ENCODE measurements around the gene ST6GALNAC2.

Gene ST6GALNAC2

DNA sequence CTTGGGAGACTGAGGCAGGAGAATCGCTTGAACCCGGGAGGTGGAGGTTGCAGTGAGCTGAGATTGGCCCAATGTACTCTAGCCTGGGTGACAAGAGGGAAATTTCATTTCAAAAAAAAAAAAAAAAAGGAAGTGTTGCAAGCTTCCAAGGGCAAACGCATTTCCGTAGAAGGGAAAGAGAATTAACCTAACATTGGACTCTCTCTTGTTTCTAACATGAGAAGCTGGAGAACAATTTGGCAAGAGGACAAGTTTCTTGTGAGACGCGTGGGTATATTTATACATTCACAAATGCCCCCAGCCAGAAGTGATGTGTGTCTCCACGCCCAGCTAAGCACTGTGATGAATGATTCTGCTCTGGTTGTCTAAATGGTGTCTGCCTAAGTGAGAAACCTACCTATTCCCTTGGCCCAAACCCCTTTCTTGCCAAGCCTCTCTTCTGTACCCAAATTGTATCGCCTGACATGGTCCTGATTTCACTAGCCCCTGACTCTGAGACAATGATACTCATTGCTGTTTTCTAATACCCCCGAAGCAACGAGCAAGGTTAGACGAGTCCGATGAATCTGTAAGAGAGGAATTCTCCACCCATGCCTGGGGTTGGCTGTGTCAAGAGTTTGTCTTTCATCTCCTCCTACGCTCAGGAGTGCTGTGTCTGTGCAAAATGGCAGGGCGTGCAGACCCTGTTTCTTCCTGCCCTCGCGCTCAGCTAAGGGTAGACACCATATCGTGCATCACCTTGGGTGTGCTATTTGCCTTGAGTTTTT is 14.2 kb upstream of the ST6GALNAC2 start:
- DNase-seq (ENCODE audit: low spot score) = no peak
- no peak for FAIRE-seq

DNA sequence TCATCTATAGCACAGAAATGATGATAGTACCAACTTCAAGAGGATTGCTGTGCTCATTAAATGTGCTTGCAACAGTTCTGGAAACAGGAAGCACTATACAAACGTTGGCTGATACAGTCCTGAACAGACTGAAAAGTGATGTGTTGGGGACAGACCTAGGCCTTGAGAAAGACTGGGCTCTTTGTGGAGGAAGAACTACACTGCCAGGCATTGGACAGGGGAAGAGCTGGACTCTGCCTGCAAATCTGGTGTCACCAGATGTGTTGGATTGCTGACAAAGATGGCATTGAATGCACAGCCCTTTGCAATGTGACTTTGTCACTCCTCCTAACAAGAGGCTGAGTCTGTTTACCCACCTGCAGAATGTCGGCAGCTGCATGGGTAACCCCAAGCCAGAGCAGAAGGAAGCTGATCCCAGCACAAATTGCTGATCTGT is 12.4 kb upstream of the ST6GALNAC2 start:
- DNase-seq (ENCODE audit: low spot score) (no peak), FAIRE-seq (no peak)

DNA sequence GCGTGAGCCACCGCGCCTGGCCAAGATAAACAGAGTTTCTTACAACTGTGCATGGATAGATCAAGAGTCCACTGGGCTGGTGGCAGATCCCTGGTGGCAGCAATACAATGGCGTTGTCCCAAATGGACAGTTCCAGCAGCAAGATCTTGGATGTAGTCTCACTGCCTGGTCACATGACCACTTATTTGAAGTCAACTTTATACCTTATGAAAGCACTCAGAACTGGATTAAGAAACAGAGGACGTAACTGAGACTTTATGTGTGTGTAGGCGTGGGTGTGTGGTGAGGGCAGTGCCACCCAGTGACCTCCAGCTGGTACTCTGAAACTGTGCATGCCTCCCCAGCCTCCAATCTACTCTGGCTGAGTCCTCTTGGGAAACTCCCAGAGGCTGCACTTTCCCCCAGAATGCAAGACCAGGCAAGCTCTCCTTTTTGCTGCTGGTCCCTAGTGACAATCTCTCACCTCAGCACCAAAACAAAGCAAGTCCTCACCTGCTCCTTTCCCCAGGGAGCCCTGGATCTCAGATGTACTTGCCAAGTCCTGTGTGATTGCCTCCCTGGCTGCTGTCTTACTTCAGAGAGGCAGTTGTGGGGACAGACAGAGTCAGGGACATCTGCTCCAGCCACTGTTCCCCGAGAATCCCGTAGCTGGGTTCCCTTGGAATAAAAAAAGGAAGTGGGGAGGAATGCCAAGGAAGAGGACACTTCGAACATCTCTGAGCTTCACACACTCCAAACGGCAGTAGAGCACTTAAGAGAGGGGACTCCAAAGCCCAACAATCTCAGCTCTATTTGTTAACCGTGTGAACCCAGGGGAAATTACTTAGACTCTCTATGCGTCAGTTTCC is 11.7 kb upstream of the ST6GALNAC2 start:
- no peak for FAIRE-seq

DNA sequence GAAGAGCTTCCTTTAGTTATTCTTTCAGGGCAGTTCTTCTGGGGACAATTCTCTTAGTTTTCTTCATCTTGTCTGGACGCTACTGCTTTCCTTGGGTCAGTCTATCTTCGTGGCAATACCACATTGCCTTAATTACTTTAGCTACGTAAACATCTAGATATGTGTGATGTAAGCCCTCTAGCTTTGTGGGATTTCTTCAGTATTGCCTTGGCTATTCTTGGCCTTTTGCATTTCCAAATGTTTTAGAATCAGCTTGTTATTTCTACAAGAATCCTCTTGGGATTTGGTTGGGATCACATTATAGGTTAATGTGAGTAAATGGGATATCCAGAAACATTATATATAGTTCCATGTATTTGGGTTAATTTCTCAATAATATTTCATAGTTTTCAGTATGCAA is 9.0 kb upstream of the ST6GALNAC2 start:
- DNase-seq (ENCODE audit: low spot score) (no peak), FAIRE-seq (no peak)

More for the DNA sequence above, 11.7 kb upstream of the ST6GALNAC2 start:
- DNase-seq (ENCODE audit: low spot score) = no peak

DNA sequence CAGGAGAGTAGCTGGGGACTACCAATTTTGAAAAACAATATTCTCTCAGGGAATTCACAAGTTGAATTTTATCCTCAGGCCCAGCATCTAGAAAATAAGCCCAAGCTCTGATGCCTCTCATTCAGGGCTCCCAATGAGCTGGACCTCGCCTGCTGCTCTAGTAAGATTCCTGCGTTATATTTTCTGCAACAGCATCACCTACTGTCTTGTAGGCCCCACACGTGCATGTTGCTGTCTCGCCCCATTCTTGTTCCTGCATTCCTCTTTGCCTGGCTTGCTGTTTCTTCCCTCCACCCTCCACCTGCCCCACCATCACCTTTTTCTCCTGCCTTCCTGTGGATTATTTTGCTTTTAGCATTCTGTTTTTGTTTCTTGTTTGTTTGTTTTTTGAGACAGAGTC is 8.3 kb upstream of the ST6GALNAC2 start:
- FAIRE-seq (no peak), DNase-seq (ENCODE audit: low spot score) (no peak)

DNA sequence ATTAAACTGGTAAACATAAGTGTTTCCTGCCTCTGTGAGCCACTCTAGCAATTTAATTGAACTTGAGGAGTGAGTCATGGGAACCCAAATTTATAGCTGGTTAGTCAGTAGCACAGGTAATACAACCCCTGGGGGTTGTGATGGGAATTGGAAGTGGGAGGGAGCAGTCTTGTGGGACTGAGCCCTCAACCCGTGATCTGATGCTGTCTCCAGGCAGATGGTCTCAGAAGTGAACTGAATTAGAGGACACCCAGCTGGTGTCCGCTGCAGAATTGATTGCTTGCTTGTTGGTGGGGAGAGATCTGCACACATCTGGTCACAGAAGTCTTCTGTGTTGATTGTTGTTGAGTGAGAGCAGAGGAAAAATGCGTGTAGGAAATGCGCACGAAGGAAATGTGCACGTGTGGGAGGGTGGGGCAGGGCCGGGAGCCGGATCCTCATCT is 7.7 kb upstream of the ST6GALNAC2 start:
- DNase-seq (ENCODE audit: low spot score) (peak; percentile 46), FAIRE-seq (no peak)

DNA sequence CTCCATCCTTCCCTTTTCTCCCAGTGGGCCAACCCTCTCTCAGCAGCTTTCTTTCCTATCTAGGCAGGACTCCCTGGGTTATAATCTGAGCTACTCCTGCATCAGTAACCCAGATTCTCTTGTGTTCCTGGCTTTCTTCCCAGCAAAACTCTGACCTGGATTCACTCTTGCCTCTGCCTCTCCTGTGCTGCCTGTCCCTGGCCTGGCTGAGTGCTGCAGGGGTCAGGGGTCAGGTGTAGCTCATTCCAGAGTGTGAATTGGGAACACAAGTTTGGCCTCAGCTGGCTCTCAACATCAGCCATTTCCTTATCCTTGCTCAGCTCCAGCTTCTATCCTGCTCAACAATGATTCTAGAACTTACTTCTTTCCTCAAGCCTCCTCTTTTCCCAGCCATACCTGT is 2.5 kb upstream of the ST6GALNAC2 start:
- DNase-seq (ENCODE audit: low spot score) (no peak), FAIRE-seq (no peak)

DNA sequence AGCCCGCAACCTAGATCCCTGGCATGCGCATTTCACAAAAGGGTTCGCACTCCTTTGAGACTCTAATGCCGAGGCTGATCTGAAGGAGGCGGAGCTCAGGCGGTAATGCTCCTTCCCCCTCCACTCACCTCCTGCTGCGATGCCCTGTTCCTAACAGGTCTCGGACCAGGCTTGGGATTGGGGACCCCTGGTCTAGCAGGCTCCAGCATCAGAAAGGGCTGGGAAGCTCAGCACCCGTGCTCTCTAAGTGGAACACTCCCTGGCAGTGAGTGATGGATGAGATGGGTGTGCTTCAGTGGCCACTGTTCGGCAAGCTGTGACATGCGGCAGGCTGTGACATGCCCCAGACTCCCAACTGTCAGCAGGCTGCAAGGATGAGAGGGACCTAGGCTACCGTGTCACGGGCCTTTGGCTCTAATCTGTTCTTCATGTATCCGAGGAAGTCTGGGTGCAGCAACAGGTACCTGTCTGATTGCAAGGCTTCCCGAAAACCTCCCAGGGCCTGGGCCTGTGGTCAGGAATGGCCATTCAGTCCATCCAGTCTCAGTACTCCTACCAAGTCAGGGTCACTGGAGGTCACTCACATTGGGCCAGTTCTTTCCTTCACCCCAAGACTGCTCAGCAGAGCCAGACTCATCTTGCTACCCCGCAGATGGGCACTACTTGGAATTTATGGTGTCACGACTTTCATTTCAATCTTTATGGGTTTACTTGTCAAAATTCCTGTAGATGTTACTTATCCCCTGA is 1.3 kb upstream of the ST6GALNAC2 start:
- DNase-seq (ENCODE audit: low spot score) (no peak), FAIRE-seq (no peak)

DNA sequence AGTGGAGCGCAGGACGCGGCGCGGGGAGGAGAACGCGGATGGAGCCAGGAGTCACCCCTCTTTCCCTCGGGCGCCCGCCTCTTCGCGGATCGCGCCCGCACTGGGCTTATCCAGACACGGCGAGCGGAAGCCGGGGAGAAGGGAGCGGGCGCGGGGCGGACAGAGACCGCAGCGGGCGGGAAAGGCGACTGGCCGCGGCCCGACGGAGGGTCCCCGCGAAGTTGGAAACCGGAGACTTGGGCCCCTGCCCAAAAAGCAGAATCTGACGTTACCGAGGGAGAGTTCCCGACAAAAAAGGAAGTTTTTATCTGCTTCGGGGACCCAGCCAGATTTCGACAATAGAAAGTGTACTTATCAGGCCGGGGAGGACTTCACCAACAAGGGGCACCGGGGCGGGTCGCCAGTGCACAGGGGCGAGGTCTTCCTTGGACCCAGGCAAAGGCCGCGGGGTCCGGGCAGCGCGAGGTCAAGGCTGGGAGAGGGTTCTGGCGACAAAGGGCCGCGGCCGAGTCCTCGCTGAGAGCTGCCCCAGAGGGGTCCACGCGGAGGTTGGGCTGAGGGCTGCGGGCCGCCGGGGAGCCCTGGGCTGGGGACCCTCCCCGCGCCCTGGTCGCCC is 519 bp downstream of the ST6GALNAC2 start:
- FAIRE-seq (no peak), DNase-seq (ENCODE audit: low spot score) (no peak)

DNA sequence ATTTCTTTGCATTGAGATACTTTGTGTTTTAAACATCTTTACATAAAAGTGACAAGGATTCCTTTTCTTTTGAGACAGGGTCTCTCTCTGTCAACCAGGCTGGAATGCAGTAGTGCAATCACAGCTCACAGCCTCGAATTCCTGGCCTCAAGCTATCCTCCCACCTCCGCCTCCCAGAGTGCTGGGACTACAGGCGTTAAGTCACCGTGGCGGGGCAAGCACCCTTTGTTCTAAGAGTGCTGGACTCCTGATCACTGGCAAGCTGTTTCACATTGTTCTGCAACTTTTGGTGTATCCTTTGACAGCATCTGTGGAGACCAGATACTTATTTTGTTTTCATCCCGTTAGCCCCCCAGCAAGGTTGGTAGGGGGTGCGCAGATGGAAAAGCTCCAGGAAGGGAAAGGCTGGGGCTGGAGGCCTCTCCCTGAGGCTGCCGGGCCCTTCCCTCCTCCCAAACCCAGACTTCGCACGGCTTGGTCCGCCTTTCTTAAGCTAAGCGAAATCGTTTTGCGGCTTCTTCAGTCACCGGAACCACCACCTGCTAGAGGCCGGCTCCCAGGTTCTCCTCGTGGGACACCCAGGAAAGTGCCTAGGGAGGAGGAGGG is 1.1 kb downstream of the ST6GALNAC2 start:
- no peak for DNase-seq (ENCODE audit: low spot score)
- no peak for FAIRE-seq

DNA sequence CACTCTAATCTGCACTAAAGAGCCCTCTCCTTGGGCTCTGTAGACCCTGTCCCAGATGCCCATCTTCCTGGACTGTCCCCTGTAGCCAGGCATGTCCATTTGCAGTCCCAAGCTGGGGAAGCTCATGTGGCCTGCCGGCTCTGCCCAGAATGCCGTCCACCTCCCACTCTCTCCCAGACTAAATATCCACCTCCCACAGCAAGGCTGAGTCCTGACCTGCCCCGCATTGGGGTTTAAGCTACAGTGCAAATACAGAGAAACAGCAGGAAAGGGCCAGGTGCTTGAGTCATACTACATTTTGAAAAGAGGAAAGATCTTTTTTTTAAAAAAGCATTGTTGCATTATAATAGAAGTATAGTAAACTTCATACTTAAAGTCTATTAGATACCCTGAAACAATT is 3.0 kb downstream of the ST6GALNAC2 start:
- DNase-seq (ENCODE audit: low spot score) = no peak
- FAIRE-seq = no peak

DNA sequence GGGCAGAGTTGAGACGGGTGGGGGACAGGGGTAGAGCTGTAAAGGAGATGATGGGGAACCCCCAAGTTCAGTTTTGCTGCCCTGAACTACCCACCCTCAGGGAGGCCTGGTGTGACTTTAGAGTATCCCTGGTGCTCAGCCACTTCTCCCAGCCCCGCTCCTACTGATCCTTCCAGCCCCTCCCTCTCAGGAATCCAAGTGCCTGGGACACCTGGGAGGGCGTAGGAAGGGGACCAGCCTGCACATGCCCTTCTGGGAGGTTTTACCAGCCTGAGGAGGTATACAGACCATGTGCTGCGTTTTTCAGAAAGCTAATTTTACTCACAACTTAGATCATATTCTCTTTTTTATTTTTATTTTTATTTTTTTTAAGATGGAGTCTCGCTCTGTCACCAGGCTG is 4.1 kb downstream of the ST6GALNAC2 start:
- FAIRE-seq (no peak), DNase-seq (ENCODE audit: low spot score) (no peak)

DNA sequence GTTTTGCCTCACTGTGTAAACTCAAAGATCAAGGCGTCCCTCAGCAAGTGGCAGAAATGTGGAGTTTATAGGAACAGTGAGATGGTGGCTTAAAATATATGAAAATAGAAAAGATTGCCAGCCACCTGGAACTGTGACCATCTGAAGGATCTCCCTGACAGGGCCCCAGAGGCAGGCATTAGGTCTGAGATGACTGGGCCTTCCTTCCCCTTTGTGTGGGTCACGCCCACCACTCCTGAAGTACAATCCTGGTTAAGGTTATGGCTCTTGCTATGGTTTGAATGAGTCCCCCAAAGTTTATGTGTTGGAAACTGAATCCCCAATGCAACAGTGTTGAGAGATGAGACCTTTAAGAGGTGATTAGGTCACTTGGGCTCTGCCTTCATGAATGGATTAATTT is 6.4 kb downstream of the ST6GALNAC2 start:
- FAIRE-seq = no peak
- no peak for DNase-seq (ENCODE audit: low spot score)

DNA sequence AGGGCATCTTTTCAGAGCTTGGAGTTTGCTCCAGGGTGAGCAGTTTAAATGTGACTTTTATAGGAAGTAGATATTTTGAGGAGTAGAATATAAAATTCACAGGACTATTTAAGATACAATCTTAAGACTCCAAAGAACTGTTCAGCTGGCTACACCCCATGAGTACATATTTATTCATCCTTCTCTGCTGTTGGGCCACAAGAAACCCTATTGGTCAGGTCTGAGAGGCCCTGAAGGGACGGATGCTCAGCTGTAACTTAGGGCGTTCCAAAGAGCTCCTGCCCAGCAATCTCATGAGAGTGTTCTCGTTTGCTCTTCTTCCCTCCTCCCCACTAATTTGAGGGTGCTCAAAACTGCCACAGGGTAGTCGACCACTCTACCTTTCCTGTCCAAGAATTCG is 7.3 kb downstream of the ST6GALNAC2 start:
- FAIRE-seq = no peak
- no peak for DNase-seq (ENCODE audit: low spot score)

DNA sequence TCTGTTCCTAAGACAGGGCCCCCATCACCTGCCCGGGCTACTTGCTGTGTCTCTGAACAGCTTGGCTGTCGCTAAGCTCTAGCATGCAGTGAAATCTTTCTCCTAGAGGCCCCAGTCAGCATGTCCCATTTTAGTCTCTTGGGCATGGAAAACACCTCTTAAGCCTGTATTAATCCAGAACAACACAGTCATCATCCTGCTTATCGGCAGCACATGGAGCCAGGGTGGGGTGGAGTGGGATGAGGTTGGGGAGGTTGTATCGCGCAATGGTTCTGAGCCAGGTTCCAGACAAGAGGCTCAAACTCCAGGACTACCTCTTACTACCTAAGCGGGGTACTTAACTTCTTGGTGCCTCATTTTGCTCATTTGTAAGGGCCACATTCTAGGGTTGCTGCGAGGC is 7.8 kb downstream of the ST6GALNAC2 start:
- FAIRE-seq (no peak), DNase-seq (ENCODE audit: low spot score) (no peak)

DNA sequence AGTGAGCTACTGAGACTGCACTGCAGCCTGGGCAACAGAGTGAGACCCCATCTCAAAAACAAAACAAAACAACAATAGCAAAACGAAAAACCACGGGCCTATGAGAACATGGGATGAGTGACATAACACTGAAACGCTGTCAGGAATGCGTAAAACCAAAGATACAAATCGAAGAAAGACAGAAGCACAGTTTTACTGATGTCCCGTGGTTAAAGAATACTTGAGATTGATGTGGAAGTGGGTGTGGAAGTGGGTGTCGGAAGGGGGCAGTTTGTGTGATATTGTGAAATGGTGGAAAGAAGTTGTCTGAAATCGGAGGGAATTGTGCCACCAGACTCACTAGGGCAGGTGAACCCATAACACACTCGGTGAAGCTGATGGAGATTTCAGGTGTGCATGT is 9.5 kb downstream of the ST6GALNAC2 start:
- DNase-seq (ENCODE audit: low spot score) = no peak
- FAIRE-seq = peak; percentile 50

DNA sequence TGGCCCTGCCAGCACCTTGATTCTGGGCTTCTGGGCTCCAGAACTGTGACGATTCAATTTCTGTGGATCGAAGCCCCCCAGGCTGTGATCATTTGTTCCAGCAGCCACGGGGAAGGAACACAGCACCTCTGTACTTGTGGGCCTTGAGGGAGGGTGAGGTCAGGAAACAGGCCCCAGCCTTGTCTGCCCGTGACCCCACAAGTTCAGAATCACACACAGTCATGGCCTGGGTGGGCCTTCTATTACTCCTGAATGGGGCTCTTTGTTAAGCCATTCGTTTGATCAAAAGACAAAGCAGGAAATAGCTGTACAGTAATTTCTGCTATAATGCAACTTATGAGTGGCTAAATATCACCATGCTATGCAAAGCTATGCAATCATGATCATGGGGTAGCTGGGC is 10.1 kb downstream of the ST6GALNAC2 start:
- FAIRE-seq (no peak), DNase-seq (ENCODE audit: low spot score) (no peak)

DNA sequence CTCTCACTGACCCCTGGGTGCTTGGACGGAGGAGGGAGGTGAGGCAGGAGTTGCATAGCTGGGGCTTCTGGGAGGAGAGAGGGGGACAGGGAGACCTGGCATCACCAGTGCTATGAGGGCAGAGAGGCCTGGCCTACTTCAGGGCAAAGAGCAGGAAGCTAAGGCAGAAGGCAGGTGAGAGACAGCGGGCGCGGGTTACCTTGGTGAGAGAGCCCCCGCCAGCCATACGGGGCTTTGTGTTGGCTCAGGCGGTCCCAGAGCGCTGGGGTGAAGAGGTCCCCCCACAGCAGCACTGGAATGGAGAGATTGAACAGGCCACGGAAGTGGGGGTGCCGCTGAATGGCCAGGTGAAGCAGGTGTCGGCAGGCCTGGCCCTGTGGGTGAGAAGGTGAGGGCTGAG is 11.5 kb downstream of the ST6GALNAC2 start:
- no peak for FAIRE-seq
- DNase-seq (ENCODE audit: low spot score) = no peak

DNA sequence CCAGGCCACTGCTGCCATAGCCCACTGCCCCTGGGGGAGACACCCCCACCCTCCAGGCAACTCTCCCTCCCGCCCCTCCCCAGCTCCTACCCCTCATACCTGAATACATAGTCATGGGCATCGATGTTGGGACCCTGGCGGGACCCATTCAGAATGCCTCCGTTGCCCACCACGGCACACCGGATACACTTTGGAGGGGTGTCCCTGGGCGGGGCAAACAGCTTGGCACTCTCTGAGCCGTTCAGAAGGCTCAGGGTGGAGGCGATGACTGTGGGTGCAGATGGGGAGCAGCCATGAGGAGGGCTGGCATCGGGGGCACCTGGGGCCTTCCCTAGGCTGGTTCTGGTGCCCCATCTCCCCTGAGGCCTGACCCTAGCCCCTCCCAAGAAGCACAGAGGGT is 12.6 kb downstream of the ST6GALNAC2 start:
- no peak for FAIRE-seq
- no peak for DNase-seq (ENCODE audit: low spot score)

DNA sequence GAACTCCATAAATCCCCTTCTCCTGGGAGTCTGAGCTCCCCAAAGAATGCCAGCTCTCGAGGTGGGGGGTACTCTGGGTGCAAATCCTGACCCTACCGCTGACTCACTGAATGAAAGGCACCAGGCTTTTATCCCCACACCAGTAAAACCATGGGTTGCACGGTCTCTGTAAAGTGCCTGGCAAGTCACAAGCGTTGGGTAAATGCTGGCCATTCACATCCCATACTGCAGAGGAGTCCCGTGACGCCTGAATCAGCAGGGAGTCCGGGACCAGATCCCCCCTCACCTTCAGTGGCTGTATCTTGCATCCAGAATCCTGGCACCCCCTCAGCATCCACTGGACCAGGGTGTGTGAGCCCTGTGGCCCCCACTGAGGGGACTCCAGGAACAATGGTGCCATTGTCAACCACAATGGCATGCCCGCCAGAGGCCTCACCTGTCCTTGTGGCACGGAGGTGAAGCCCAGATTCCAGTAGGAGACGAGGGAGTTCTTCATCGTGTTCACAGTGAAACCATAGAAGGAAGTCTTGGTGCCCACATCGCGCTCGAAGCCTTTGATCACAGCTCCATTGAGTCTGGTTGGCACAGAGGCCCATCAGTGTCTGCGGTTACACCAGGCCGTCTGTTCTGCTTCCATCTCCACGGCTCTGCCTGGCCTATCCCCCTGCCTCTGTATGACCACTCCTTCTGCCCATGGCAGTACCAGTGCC is 13.3 kb downstream of the ST6GALNAC2 start:
- DNase-seq (ENCODE audit: low spot score) (no peak), FAIRE-seq (no peak)
